OCI-LY7 (cell line): Measurements from ENCODE around the gene CEP290.

Experiments used
- EZH2phosphoT487 ChIP-seq: fragments of 200-600 bp; sonication (generic); IDR thresholded peaks from 2 replicates; pipeline ENCODE4 v1.6.1; 2018; ENCODE audit warnings: low read depth, borderline replicate concordance, mild to moderate bottlenecking, mixed run types, antibody characterized with exemption, low read length, moderate library complexity, mixed read lengths
- TF ChIP-seq, protein P1 (sequence below): fragments of 200-600 bp; sonication (generic); conservative IDR thresholded peaks from 2 replicates; pipeline ENCODE4 v1.5.1; 2014; ENCODE audit warnings: mild to moderate bottlenecking, antibody characterized with exemption, low read length, moderate library complexity, mixed read lengths

DNA sequence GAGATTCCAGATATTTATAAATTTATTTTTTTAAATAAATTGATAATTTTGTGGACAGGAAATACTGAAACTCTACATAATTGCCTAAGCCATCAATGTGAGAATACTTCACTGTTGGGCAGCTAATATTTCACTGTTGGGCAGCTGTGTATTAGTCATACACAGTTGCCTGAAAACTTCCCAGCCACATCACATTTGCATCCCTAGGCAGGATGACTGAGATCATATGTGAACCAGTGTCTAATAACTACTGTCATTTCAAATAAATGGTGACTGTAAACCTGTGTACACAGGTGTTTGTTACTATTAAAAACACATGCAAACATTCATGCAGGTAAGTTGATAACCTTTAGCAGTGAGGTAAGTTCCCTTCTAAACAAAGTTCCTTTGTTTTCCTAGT, 44.1 kb upstream of the CEP290 start:
- TF ChIP-seq, protein P1, sequence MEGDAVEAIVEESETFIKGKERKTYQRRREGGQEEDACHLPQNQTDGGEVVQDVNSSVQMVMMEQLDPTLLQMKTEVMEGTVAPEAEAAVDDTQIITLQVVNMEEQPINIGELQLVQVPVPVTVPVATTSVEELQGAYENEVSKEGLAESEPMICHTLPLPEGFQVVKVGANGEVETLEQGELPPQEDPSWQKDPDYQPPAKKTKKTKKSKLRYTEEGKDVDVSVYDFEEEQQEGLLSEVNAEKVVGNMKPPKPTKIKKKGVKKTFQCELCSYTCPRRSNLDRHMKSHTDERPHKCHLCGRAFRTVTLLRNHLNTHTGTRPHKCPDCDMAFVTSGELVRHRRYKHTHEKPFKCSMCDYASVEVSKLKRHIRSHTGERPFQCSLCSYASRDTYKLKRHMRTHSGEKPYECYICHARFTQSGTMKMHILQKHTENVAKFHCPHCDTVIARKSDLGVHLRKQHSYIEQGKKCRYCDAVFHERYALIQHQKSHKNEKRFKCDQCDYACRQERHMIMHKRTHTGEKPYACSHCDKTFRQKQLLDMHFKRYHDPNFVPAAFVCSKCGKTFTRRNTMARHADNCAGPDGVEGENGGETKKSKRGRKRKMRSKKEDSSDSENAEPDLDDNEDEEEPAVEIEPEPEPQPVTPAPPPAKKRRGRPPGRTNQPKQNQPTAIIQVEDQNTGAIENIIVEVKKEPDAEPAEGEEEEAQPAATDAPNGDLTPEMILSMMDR: no peak
- no peak for TF ChIP-seq EZH2phosphoT487
